Endothelial cell of umbilical vein (primary cell): ENCODE measurements around the gene SKIC8.

Experiments
- EZH2 ChIP-seq: IDR thresholded peaks from 2 replicates; pipeline ENCODE4 v1.6.1; 2012; ENCODE audit warnings: borderline replicate concordance, low read depth, mild to moderate bottlenecking, moderate library complexity, low read length, inconsistent platforms; ENCODE audit not compliant: severe bottlenecking
- POLR2A ChIP-seq: IDR thresholded peaks from 2 replicates; pipeline ENCODE4 v1.6.1; 2012; ENCODE audit warnings: low read depth, mild to moderate bottlenecking, control low read depth, low read length
- POLR2AphosphoS5 ChIP-seq: IDR thresholded peaks from 2 replicates; pipeline ENCODE4 v1.6.1; 2012; ENCODE audit warnings: low read depth, mild to moderate bottlenecking, control low read depth, low read length, moderate library complexity; ENCODE audit not compliant: insufficient read depth

- TF ChIP-seq EZH2 (no peak), POLR2AphosphoS5 (no peak), POLR2A (no peak)
These were observed 33.2 kb downstream of the SKIC8 start for GRCh38 chr15:78266229-78266628.
